Inferior parietal cortex (tissue), 1 donor: ENCODE results near the gene CDC34.

Experiments
- DNase-seq: peaks from one replicate; pipeline ENCODE4 v3.0.0-alpha.2; 2016; ENCODE audit errors: extremely low spot score

CDC34 gene

DNA sequence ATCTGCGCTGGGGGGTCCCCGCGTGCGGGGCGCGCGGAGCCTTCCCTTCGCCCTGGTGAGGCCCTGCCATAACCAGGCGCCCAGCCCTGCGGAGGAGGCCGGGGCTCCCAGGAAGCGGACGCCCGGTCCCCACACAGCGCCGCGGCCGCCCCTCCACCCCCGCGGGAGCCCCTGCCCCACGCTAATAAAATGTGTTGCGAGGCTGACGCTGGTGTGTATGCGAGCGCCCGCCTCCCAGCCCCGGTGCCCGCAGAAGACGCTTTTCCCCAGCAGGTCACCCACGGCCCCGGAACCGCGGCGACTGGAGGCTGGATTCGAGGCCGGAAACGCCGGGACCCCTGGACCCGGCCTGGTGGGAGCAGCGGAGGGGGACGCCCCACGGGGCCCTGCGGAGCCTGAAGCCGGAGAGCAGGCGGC lies 12.1 kb upstream of the CDC34 start:
- DNase-seq: no peak

DNA sequence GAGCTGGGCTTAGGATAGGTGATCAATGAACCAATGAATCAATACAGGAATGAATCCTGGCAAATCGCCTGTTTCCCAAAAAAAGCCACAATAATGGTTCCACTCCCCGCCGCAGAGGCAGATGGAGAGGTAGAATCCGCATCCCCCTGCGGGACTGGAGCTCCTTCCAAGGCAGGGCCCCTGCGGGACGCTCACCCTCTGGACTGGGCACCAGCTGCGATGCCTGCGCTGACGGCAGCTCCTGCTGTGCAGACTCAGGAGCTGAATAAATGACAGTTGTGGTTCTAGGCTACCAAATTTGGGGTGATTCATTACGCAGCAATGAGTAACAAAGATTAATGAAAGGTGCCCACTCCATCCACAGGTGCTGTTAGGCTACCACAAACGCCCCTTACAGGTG lies 8.8 kb upstream of the CDC34 start:
- DNase-seq: no peak

DNA sequence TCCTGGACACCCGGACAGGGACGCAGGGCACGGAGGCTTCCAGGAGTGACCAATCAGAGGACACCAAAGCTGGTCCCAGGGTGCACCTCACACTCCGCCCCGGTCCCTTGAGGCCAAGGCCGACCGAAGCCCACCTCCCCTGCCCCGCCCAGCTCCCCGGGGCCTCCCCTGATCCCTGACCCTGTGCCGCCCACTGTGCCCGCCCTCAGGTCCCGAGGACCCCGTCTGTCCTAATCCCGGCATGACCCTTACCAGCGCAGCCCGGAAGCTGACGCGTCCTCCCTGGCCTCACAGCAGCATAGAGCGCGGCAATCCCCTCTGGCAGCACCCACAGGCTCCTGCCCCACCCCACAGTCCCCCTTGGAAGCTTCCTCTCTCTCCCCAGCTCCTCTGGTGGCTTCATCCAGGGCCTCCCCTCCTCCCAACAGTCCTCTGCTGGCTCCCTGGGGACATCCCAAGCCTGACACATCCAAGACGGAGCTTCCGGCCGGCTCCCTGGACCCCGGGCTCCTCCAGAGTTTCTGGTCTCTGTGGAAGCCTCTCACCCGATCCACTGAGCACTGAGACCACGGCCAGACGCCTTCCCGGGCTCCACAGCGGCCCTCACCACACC lies 7.4 kb upstream of the CDC34 start:
- no peak for DNase-seq

DNA sequence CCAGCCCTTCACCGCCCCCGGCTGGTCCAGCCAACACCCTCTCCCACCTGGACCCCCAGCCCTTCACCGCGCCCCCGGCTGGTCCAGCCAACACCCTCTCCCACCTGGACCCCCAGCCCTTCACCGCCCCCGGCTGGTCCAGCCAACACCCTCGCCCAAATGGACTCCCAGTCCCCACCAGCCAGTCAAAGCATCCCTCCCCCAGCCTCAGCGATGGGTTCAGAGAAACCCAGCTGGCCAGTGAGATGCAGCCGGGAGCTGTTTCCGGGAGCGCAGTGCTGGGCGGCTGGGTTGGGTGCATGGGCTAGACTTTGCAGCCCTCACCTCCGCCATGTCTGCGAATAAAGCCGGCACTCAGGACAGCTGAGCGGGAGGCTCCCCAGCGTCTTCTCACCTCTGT lies 6.5 kb upstream of the CDC34 start:
- no peak for DNase-seq

DNA sequence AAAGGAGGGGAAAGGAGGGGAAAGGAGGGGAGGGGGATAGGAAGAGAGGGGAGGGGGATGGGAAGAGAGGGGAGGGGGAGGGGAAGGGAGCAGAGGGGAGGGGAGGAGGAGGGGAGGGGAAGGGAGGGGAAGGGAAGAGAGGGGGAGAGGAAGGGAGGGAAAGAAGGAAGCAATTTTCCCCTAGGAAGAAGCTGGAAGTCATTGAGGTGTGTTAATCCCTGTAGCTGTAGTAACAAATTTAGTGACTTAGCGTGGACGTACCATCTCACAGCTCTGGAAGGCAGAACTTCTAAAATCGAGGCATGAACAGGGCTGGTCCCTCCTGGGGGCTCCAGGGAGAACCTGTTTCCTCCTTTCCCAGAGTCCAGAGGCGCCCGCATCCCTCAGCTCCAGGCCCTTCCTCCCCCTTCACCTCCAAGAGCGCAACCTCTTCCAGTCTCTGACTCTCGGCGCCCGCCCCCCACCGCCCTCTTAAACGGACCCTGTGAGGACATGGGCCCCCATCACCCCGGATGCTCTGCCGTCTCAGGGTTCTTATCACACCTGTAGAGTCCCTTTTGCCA lies 5.6 kb upstream of the CDC34 start:
- DNase-seq: no peak

DNA sequence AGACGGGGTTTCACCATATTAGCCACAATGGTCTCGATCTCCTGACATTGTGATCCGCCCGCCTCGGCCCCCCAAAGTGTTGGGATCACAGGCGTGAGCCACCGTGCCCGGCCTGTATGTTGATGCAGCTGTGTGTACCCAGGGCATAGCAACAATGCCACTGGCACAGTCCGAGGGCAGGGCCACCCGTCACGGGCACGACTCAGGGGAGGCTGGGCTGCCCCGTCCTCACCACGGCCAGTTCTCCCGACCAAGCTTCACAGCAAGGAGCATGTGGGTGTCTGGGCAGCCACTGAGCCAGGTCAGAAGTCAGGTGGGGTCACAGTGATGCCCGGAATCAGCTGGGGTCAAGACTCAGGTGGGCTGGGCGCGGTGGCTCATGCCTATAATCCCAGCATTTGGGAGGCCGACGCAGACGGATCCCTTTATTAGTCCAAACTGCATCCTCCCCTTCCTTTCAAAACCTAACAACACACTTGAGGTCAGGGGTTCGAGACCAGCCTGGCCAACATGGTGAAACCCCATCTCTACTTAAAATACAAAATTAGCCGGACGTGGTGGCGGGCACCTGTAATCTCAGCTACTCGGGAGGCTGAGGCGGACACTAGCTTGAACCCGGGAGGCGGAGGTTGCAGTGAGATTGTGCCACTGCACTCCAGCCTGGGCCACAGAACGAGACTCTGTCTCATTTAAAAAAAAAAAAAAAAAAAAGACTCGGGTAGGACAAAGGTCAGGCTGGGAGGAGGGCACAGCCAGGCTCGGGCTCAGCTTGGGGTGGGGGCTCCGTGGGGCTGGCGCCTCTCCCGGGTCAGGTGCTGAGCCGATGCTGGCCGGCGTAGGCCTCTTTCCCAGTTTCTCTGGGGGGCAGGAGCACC lies 1.2 kb upstream of the CDC34 start:
- DNase-seq: no peak

DNA sequence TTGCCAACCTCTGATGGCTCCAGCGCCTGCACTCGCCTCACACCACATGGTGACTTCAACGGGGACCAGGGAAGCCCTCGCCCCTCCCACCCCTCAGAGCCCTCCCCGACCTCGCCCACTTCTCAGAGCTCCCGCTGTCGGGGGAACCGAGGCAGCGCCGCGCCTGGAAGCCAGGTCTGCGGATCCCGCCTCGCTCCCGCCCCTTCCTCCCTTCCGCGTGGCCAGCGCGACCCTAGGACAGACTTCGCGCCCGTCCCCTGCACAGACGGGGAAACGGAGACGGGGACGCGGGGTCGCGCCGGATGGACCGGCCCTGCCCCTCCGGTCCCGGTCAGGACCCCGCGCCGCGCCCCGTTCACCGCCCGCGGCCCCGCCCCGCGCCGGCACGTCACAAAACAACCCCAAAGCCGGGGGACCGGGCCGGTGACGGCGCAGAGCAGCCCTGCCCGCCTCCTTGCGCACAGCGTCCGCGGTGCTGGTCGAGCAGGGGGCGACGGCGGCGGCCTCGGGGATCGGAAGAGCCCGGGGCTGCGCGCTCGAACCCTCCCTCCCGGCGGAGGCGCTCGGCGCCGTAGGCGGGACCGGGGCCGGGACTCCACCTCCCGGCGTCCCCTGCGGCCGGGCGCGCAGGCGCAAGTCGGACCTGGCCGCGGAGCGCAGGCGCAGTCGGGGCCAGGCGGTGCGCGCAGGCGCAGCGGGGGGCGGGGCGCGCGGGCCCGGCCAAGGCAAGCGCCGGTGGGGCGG lies 379 bp upstream of the CDC34 start:
- DNase-seq: peak; percentile 67

DNA sequence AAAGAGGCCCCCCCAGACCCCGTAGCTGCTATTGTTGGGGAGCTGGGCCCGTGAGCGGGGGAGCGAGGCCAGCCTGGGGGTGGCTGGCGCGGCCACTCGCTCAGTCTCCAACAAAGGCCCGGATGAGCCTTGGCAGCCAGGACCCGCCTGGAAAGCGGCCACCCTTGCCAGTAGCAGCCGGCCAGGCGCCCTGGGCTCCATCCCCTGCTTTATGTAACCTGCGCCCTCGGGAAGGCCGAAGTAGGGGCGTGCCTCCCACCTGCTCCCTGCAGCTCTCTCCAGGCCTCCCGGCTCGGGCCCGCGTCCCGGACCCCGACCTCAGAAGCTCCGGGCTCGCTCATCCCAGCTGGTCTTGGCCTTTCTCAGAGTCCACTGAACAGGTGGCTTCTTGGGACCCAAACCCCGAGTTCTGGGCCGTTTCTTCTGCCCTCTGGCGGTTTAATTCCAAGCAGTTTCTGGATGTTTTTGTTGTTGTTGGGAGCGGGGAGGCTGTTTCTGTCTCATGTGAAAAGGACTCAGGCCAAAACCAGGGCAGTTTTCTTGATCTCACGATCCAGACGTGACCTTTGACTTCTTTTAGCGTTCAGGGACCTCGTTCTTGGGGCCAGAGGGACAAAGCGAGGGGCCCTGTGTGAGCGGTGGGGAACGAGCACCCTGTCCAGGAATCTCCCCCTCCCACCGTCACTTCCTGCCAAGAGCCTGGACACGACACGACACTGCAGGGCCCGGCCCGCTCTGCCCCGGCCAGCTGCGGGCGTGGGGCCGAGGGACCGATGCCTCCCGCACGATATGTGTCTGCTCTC lies 1.2 kb downstream of the CDC34 start:
- peak; percentile 75 for DNase-seq

DNA sequence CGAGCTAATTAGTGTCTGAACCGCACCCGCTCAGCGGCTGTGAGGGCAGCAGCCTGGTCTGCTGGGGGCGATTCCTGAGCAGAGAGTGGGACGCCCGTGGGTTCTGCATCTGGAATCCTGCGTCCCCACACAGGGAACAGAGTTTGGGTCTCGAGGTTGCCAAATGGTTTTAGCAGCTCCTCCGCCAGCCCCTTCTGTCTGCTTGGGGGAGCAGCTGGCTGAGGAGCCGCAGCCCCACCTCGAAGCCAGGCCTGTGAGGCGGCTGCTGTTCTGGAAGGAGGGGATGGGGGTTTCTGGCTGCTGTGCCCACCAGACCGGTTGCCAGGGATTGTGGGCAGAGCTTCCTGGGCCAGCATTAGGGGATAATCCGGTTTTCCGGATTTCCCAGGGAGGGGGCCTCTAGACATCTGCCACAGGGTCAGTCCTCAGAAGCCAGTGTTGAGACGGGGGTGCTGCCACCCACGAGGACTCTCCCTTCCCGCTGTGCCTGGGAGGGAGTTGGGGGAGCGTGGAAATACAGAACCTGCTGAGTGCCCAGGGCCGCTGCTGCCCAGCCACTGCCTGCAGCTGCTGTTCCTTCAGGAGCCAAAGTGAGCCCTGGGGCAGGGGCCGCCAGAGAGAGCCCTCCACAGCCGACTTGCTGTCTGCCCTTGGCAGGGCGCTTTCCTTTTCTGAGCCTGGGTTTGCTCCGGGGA lies 2.0 kb downstream of the CDC34 start:
- DNase-seq: no peak

DNA sequence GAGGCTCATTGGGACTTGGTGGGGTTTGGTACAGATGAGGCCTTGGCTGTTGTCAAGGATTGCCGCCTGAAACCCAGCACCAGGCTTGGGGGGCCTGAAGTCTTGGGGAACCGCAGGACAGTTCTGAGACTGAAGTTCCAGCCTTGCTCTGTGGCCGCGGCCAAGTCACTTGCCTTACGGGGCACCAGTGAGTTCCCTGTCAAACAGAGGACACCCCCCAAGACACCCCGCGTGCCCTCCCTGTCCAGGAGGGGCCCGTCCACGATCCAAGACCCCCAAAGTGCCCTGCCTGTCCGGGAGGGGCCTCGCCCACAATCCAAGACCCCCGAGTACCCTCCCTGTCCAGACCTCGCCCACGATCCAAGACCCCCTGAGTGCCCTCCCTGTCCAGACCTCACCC lies 2.5 kb downstream of the CDC34 start:
- DNase-seq: no peak

DNA sequence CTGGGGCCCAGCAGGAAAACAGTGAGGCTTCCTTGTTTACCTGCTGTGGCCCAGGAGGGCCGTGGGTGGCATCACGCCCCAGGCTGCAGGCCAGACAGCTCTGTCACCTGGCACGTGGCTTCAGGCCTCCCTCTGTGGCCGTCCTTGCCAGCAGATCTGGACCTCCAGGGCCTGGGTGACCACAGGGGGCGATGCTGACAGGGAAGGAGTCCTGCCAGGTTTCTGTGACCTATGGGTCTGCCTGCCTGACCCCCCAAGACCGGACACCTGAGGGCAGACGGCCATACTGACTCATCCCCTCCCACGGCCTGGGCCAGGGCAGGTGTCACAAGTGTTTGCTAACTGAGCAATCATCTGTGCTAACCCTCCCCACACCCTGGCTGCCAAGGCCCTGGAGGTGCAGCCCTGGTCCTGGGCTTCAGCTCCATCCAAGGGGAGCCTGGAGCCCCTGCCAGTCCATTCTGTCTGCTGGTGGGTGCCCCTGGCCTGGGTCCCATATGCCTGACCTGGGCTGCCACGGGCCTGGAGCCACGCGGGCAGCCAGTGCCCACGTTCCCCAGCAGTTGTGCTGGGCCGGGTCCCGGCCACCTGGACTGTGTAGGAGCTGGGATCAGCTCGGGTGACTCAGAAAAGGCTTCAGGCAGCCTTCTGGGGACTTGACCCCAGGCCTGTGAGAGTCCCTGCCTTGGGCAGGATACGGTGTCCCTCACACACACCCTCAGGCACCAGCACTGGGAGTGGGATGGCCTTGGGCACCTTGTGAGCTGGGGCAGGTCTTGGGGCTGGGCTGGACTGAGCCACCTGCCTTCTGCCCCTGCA lies 3.7 kb downstream of the CDC34 start:
- no peak for DNase-seq

DNA sequence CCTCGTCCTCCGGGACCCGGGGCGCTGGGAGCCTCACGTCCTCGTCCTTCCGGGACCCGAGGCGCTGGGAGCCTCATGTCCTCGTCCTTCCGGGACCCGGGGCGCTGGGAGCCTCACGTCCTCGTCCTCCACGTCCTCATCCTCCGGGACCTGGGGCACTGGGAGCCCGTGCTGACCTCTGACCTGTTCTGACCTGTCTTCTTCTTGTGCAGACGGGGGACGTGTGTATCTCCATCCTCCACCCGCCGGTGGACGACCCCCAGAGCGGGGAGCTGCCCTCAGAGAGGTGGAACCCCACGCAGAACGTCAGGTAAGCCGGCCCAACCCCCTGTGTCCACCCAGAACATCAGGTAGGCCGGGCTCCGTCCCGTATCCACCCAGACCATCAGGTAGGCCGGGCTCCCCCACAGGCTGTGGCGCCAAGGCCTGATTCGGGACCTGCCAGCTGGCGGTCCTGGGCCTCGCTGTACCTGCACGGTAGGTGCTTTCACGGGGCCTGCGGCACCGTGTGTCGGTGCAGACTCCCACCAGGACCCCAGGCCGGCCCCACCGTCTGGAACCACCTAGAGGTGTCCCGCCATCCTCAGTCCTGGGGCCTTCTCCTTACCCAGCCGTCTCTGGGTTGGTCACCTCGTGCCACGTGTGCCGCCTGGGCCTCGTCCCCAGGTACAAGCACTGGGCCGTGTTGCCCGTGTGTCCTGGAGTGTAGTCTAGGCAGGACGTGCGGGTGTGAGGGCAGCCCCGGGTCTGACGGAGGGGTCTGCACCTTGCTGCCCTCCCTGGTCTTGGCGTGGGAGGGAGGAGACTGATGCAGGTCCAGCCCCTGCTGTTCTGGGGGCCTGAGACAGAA lies 4.7 kb downstream of the CDC34 start:
- DNase-seq: no peak

DNA sequence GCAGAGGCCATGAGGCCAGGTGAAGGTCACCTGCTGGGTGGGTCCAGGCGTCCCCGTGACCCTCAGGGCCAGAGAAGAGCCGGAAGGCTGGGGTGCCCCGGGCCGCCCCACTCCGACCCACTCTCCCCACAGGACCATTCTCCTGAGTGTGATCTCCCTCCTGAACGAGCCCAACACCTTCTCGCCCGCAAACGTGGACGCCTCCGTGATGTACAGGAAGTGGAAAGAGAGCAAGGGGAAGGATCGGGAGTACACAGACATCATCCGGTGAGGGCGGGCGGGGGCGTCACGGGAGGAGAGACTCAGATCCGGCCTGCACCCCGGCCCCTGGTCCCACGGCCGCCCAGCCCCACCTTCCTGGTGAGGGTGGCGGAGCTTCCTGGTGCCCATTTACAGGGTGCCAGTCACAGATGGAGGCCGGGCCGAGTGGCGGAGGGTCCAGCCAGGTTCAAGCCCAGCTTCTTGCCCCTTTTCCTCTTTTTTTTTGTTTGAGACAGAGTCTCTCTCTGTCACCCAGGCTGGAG lies 5.4 kb downstream of the CDC34 start:
- no peak for DNase-seq

DNA sequence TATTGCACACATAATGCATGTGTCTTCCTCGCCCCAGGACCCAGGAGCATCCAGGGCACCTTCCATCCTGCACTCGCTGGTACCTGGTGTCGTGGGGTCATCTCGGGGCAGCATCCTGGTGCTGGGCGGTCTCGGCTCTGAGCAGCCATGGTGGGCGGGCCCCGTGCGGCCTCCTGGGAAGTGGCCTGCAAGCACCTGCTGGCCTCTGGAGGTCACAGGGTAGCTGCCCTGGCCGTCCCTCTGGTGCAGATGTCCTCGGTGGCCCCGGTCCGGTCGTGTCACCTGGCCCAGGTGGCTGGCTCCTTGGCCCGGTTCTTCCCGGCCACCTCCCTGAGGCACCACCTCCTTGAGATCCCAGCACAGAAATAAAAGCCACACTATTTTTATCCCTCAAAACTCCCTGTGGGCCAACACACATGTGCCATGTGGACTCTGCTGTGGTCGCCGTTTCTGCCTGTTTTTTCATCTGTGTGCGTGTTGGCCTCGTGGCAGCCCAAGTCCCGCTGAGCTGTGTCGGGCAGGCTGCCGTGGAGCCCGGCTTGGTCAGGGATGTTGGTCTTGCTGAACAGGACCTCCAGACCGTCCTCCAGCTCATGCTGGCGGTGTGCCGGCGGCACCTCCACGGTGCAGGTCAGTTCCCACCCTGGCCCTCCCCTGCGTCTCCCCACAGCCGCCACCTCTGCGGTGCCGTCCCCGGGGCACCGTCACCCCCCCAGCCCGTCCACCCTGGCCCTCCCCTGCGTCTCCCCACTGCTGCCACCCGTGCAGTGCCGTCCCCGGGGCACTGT lies 7.3 kb downstream of the CDC34 start:
- DNase-seq: no peak

DNA sequence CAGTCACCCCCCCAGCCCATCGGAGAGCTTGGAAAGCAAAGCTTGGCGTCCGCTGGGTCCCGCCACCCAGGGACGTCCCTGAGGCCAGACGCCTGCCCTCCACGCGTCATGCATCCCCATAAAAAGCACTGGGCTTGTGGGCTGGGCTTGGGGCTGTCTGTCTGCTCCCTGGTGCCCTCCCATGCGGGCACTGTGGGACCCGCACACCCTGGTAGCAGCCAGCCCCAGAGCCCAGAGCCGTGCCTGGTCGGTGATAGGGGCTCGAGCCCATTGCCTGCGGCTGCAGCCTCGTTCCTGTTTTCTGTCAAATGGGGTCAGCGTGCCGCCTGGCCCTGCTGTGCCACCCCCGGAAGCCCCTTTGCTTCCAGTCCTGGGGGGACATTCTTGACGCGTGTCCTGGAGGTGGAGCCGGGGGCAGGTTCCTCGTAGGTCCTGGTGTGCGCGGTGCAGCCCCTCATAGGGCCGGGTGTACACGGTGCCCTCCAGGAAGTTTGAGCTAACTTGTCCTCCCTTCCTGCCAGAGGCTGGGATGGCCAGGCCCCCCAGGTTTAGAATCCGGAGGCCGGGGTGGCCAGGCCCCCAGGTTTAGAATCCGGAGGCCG lies 8.0 kb downstream of the CDC34 start:
- no peak for DNase-seq

DNA sequence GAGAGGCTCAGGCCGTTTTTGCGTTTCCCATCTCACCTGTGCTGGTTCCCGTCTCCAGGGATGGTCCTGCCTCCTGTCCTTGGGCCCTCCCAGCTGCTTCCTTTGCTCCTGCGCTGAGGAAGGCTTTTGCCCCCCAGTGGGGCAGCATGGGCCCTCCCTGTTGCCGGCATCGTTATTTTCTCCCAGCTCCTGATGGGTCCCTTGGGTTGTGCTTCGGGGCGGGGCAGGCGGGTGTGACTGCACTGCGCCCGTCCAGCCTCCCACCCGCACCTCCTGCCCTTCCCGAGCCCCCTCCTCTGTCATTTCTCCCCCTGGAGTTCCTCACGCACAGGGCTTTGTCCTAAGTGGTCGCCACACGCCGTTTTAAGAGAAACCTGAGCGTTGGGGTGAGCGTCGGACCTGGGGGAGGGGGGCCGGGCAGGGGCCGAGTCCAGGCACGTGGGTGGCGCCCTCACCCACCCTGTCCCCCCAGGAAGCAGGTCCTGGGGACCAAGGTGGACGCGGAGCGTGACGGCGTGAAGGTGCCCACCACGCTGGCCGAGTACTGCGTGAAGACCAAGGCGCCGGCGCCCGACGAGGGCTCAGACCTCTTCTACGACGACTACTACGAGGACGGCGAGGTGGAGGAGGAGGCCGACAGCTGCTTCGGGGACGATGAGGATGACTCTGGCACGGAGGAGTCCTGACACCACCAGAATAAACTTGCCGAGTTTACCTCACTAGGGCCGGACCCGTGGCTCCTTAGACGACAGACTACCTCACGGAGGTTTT lies 9.5 kb downstream of the CDC34 start:
- DNase-seq: no peak

DNA sequence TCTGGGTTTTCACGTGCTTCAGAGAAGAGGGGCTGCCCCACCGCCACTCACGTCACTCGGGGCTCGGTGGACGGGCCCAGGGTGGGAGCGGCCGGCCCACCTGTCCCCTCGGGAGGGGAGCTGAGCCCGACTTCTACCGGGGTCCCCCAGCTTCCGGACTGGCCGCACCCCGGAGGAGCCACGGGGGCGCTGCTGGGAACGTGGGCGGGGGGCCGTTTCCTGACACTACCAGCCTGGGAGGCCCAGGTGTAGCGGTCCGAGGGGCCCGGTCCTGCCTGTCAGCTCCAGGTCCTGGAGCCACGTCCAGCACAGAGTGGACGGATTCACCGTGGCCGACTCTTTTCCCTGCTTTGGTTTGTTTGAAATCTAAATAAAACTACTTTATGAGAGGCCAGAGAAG lies 10.1 kb downstream of the CDC34 start:
- DNase-seq: no peak
